GM19397 (cell line): Measurements from ENCODE around the gene GLE1.
A peak's percentile ranks its signal among the peaks of the same experiment; 100 is the strongest.
"Not testable (repeated sequence)": the region's sequence is repeated elsewhere in the genome, so short reads cannot be mapped to it uniquely, and the experiment has no call there.

ENCODE experiments used
- ATAC-seq: cut with Tn5 transposase; IDR thresholded peaks from one replicate; pipeline ENCODE4 v1.9.1; 2021; ENCODE audit warnings: mild to moderate bottlenecking, moderate library complexity; ENCODE audit not compliant: unreplicated experiment

Gene GLE1

DNA sequence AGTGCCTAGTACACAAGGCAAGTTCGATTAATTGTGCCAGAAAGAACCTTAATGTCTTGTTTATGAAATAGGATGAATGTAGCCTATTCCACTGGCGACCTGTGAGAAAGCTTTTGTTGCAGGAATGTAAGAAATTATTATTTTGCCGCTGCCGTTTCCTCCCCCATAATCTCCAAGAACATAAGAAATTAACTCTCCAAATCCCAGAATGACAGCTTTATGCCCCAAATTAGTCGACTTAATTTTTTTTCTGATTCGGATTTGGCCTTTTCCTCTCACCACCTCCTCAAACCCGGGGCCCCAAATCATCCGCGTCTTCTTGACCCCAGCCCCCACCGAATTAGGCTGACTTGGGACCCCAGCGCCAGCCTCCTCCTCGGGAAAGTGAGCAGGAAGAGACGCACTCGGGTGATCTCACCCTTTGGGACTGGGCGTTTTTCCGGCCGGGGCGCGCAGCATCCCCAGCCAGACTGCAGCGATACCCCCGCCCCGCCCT, 47.2 kb downstream of the GLE1 start:
- no peak for ATAC-seq

DNA sequence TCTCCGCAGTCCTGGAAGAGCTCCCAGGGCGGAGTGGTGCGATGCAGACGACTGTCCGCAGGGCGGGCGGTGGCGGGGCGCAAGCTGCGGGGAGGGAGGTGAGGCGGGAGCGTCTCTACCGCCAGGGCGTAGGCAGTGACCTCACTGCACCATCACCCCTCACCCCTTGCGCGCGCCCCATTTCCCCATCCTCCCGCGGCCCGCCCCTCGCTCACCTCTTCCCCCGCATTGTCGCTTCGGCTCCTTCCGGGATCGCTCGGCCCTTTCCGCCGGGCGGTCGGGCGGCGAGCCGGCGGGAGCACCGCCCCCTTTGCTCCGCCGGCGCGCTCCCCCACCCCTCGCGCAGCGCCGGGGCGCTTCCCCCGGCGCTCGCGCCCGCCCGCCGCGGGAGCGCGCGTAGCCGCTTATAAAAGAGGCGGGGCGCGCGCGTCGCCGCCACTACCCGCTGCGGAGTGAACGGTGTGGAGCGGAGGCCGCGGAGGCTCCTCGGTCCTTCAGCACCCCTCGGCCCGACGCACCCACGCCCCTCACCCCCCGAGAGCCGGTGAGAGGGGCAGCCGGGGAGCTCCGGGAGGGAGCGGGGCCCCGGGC, 47.7 kb downstream of the GLE1 start, which contains the start of gene SPTAN1:
TSS of gene SPTAN1 (plus strand) at position 435 of the 591 bp plus-strand sequence. CDS start 14,154 bp downstream, outside the sequence.
- ATAC-seq: peak; percentile 73

DNA sequence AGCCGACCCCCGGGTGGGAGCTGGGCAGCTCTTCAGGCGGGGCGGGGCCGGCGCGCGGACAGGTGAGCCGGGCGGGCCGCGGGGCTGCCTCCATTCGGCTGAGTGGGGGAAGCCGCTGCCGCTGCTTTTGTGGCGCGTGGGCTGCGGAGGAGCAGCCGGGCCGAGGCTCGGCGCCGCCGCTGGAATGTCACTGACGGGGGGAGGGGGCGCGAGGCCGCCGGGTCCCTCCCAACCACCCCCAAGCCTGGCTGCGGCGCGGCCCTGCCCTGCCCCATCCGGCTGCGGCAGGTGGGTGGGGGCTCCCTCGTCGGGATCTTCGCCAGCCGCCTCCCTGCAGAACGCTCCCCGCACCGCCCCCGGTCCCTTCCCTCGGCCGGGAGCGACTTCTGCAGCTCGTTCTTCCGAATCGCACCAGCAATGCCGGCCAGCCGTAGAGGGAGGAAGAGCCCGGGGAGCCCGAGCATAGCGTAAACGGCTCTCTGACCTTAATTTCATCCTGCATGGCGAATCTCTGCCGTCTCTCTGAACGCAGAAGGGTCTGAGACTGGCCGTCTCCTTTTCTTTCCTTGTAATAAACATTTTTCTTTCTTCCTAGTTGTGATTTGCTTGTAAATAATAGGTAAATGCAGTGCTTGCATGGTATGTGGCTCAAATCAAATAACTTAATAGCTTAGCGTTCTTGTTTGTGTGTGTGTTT, 48.4 kb downstream of the GLE1 start:
- ATAC-seq: peak; percentile 41

DNA sequence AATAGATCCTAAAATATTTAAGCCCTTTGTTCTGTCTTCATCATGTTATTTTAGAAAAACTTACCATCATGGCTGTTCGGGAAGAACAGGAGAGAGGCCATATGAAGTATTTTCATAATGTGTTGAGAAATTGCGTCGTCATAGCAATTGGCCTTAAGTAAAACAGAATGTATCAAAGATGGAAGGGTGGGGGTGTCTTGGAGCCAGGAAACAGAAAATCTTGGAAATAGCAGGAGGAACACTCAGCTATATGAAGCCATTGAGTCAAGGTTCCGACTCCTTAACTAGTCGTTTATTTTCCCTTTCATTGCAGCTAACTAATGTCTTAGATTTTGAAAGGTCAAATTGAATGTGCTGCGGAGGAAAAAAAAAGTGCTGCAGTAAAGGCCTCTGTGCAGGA, 49.2 kb downstream of the GLE1 start:
- ATAC-seq: no peak

DNA sequence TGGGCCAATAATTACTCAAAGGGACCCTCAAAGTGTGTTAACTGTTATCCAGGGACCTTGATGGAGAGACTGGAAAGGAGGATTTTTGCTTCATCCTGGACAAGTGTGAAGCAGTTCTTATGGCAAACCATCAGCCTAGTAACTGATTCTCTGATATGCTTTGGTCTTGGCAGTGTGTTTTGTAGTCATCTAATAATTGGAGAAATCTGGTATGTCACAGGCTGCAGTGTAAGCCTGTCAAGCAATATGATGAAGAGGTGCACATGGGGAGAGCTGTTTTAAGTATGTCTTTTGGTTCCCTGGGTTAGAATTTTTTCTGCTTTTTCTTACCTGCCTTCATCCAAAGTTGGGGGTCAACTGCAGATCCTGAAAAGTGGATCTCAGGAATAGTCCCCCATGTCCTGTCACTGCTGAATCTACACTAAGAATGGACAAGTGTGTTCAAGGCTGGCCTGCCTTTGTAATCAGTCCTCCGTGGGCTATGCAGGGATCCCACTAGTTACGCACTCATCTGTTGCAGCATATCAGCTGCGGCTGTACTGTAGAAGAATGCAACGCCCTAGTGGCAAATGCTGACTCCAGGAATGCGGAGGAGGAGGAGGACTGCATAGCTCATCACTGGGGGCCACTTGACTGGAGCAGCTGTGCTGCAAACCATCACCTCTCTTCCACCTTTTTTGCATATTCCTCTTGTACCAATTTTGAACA, 49.8 kb downstream of the GLE1 start:
- no peak for ATAC-seq

DNA sequence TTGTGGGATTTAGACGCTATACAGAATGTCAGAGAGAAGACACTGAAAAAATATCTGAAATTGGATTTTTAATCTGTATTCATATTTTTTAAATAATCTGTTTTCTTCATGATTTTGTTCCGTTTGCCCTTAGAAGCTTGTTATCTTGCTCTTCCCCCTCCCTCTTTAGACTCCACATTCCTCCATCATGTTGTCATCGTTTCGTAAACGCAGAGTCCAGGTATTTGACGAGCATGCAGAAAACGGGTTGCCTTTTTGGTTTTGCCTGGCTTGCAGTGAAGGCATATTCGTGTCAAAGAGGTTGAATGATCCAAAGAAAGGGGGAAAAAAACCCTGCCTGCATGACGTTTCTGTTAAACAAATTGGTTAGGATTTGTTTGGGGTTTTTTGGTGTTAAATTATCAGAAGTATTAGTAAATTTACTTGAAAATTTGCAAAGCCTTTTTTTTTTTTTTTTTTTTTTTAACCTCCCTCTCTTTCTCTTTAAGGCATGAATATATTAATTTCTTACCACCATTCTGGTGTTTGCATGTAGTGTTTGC, 50.7 kb downstream of the GLE1 start:
- ATAC-seq: no peak

DNA sequence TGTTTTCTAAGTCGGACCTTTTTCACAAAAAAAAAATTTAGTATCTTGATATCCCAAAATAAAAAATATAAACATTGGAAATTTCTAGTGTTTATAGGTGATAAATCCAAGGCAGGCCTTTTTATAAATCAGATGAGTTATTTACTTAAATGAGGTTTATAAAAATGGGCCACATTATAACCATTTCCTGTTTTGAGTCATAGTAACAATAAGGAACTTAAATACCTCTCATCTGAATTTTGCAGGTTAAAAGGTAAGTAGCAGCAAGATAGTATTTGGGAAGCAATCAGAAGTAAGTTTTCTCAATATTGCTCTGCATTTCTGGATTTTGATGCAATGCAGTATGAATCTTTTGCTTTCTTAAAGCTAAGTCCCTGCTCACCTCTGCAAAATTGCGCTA, 51.8 kb downstream of the GLE1 start:
- ATAC-seq: no peak

DNA sequence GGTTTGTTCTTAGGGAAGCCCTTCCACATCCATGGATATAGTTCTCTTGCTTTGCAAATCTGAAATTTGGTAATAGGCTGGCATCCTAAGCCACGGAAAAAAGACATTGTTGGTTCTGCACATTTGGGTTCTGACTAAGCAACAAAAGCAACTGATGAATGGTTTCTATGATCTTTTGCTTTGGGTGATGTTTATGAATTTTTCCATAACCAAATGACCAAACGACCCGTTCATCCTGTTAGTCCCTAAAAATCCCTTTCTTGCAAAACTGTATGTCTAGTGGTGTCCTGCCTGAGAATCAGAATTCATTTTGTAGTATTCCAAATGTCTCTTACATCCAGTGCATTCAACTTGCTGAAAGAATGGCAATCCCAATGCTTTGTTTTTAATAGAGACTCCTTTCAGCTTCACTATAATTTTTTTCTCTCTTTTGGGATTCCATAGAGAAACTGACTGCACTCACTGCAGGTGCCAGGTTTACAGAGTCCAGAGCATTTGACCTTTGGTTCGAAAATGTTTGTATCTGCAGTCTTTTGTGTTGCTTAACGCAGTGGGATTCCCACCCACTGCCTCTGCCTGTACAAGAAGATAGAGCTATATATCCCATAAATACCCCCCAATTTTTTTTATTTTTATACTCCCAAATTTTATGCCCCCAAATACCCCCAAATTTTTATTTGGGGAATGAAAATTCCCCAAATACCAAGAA, 52.6 kb downstream of the GLE1 start:
- no peak for ATAC-seq

DNA sequence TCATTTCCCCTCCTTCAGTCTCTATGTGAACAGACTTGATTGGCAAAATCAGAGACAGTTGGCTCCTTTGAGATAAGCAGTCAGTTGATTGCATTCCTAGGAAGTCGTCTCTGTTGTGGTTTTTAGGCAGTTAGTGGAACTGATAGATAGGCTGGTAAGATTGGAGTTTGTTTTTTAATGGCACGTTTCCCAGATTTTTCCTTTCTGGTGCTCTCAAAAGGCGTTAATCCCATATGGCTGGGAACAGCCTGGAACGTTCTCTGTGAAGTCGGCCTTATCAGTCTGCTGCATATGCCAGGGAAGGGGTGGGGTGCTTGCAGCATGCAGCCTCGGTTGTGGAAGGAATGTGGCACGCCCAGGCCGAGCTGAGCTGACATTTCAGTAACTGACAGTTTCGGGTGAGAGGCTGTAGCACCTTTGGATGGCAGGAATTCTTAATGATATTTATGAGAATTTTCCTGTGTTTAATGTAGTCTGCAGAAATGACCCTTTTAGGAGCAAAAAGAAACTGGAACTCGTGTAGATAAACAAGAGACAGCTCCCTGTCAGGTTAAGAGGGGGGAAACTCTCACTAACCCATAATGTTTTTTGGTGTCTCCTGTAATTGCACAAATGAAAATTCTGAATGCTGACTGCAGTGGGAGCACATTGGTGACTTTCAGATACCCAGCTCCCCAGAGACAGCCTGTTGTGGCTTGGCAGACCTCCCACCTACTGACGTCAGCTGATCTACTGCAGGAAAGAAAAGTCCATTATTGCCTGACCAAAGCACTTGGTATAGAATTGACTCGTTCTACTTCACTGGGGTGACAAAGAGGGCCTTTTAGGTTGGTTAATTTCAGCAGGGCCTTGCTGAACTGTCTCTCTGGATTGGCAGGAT, 54.2 kb downstream of the GLE1 start:
- peak; percentile 55 for ATAC-seq

DNA sequence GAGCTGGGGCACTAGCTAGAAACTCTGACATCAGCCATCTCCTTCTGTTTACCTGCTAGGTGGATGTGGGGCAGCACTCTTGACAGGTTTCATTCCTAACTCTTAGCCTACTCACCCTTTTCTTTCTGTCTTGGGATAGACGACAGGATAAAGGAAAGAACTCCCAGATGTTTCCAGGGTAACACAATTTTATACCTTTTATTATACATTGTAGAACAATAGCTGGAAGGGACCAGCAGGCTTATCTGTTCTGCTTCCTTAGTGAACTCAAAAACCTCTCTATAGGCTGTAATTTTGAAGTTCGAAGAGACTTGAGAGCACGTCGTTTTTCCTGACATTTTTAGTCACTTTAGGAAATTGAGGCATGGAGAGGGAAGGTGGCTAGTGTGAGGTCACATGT, 61.1 kb downstream of the GLE1 start:
- no peak for ATAC-seq

DNA sequence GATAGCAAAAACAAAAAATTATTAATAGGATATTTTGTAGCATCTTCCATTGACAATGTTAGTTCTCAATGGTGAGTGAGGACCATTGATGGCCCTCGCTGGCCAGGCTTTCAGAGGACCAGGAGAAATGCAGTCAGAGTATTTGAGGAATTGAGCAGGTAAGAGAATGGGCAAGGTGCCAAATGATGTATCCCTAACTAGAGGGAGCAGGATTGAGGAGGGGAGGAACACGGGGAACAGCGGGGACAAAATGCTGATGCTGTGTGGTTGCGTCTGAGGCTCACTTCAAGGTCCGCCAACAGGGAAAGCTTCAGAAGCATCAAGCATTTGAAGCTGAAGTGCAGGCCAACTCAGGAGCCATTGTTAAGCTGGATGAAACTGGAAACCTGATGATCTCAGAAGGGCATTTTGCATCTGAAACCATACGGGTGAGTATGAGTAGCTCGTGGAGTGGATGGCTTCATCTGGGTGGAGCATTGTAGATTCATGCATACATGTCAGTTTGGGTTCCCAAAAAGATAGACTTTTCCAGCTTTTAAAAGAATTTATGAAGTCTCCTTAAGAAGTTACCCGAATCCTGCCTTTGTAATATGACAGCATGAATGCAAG, 64.1 kb downstream of the GLE1 start:
- ATAC-seq: no peak

DNA sequence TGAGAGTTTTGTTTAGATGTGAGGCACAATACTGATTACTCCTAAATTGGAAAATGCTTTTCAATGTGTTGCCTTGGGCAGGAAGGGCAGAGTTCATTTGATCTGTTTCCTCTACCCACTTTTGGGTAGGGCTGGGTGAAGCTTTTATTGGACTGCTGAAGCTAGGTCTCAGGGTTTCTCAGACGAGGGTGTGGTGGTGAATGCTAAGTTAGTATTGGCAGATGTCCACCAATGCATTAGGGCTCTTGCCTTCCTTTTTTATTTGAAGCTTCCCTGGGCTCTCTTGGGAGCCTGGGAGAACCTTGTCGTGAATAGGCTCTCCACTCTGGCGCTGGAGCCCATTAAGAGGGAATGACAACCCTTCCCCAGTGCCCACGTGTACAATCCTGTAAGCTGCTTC, 71.0 kb downstream of the GLE1 start:
- no peak for ATAC-seq

DNA sequence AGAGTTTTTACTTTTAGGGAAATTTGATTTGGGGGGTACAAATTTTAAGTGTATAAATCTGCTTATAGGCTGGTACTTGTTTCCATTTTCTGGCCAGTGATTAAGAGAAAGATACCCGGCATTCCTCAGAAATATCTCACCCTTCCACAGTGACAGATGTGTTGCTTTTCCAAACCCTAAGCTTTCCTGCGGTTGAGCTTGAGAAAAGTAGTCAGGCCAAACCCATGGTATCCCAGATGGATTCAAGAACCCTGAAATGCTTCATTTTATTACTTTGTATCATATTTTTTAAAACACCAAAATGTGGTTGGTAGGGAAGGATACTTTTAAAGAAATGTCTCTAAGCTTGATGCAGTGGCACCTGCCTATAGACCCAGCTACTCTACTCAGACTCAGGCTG, 71.4 kb downstream of the GLE1 start:
- ATAC-seq: no peak

DNA sequence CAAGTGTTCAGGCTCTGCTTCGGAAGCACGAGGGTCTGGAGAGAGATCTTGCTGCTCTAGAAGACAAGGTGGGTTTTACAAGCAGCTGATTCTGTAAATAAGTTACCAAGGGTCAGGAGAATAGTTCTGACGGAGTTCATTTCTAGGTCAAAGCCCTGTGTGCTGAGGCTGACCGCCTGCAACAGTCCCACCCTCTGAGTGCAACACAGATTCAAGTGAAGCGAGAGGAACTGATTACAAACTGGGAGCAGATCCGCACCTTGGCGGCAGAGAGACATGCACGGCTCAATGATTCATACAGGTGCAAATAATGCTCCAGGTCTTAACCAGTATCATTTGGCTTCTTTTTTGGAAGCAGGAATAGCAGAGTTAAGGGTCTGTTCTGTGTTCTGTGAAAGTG, 72.7 kb downstream of the GLE1 start:
- no peak for ATAC-seq

DNA sequence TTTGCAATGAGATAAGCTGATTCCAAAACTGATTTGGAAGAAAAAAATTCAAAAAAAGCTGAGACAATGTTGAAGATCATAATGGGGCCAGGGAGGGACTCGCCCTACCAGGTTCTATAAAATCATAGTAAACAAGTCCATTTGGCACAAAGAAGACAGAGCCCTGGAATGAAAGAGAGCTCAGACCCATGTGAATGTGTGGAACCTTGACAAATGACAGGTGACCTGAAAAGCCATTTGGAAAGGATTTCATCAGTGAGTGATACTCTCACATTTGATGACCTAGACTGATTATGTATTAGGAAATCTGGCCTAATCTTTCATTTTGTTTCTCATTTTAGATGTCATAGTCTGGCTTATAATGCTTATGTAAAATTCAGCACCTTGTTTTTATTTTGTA, 74.7 kb downstream of the GLE1 start:
- ATAC-seq: no peak

DNA sequence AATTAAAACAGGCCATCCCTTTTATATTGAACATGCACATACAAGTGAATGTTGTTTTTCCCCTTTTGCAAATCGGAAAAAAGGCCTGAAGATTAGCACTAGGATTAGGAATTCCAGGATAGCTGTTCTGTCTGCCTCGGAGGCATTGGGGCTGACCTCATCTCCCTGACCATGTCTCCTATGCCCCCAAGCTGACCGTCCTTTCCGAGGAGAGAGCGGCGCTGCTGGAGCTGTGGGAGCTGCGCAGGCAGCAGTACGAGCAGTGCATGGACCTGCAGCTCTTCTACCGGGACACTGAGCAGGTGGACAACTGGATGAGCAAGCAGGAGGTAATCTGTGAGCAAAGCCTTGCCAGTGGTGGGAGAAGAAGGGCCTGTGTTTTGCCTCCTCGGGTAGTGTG, 76.2 kb downstream of the GLE1 start:
- ATAC-seq: no peak

DNA sequence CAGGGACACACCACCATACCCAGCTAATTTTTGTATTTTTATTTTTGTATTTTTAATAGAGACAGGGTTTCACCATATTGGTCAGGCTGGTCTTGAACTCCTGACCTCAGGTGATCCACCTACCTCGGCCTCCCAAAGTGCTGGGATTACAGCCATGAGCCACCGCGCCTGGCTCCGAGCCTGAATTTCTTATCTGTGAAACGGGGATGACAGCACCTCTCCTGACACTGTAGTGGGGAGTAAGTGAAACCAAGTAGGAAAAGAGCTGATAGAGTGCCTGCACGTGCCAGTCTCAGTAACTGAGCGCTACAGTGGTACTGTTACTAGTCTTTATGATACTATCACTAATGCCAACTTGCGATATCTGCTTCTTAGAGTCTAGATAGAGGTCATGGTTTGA, 80.6 kb downstream of the GLE1 start:
- ATAC-seq: not testable (repeated sequence)

DNA sequence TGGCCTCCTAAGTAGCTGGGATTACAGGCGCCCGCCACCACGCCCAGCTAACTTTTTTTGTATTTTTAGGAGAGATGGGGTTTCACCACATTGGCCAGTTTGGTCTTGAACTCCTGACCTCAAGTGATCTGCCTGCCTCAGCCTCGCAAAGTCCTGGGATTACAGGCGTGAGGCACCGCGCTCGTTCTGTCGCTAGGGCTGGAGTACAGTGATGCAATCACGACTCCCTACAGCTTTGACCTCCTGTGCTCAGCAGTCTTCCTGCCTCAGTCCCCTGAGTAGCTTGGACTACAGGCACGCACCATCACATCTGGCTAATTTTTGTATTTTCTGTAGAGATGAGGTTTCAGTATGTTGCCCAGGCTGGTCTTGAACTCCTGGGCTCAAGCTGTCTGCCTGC, 82.4 kb downstream of the GLE1 start:
- not testable (repeated sequence) for ATAC-seq

DNA sequence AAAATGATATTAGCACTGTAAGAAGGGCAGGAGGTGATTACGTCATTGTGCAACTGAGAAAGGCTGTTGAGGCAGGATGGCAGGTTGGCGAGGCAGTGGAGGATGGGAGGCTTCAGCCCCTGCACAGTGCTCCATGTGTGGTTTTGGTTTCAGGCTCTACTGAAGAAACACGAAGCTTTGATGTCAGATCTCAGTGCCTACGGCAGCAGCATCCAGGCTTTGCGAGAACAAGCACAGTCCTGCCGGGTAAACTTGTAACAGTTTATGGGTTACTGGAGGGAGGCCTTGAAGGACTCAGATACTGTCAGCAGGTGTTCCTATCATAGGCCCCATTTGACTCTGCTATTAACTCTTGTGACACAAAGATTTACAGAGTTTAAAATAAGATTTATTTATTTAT, 82.9 kb downstream of the GLE1 start:
- no peak for ATAC-seq
